Stimulated activated naive CD8-positive, alpha-beta T cell treated with anti-CD3 and anti-CD28 coated beads, Interleukin-15, Interleukin-2, amounts not matched to agents 100 U/mL and 50 U/mL, for 24 hours (primary cell): ENCODE results near the gene ZBTB16.

Experiments
- ATAC-seq: fragments of 150-1000 bp; cut with Tn5 transposase; one replicate; pipeline ENCODE4 v1.10.0; 2021
- DNase-seq: peaks from one replicate; pipeline ENCODE4 v3.0.0; 2021

ZBTB16 gene

DNA sequence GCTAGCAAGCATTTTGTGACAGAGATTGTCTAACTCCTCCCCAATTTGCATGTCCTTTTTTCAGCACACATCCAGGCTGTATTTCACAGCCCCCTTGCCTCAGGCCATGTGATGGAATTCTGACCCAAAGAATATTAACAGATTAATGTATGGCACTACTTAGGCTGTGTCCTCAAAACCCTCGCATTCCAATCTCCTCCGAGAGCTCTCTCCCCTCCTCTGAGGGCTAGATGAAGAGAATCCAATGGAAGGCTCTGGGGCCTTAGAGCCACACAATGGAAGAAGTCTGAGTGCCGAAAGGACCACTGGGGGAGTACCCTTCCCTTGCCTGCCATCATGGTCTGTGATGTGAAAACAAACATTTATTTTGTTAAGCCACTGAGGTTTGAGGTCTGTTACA lies 223.0 kb downstream of the ZBTB16 start:
- DNase-seq (no peak), ATAC-seq (no peak)

DNA sequence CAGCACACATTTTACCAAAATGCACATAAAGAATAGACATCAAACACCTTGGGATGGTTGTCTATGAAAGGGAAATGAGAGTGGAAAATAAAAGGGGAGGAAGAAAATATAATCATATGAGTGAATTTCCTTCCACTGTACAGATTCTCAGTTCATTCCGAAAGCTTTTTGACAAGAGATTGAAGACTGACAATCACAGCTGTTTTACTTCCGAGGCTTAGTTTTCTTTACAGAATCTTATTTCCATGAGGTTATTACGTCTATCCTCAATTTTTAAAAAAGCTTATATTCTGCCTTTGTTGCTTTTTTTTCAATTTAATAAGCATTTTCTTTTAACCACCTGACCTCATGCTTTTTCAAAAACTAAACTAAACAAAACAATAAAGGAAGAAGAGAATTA lies 223.9 kb downstream of the ZBTB16 start:
- DNase-seq (no peak), ATAC-seq (no peak)

DNA sequence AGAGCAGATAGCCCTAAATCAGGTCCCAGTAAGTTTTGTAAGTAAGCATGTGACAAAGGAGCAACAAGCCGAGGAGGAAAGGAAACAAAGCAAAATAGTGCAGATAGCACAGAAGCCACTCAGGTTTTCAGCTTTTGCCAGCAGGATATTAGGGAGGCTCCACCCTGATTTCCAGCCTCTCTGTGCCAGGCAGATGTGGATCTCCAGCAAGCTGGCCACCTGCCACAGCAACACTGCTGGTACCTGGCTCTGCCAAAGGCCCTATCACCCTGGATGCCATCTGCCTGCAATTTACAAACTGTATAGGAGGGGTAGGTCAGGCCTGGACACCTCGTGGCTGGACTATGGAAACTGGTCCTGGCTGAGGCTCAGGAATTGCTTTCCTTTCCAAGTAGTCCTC lies 224.5 kb downstream of the ZBTB16 start:
- ATAC-seq (no peak), DNase-seq (no peak)

DNA sequence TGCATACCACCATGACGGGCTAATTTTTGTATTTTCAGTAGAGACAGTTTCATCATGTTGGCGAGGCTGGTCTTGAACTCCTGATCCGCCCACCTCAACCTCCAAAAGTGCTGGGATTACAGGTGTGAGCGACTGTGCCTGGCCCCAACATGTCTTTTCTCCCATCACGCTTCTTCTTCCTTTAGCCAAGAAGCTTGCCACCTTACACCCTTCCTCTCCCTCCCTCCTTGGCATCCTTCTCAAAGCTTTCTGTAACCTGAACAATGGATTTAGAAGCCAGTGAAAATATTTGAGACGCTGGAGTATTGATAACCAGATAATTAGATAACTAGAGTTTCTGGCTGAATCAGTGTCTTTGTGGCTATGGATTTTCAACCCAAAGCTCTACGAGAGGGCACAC lies 225.4 kb downstream of the ZBTB16 start:
- no peak for DNase-seq
- ATAC-seq = no peak

DNA sequence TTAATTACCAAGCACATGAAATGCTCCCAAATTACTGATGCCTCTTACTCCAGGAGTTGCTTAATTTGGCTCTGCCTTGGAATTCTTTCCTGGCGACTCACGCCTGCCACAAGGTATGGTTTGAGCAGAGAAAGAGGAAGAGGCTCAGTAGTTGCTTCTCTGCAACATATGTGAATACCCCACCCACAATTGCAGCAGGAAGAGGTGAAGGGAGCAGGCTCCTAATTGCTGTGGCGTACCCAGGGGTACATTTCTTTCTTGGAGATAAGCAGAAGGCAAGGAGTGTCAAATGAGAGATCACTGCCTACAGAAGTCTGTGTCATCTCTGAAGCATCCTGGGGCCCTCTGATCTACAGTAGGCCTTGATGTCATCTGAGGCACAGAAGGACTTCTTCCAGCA lies 226.1 kb downstream of the ZBTB16 start:
- no peak for DNase-seq
- no peak for ATAC-seq

DNA sequence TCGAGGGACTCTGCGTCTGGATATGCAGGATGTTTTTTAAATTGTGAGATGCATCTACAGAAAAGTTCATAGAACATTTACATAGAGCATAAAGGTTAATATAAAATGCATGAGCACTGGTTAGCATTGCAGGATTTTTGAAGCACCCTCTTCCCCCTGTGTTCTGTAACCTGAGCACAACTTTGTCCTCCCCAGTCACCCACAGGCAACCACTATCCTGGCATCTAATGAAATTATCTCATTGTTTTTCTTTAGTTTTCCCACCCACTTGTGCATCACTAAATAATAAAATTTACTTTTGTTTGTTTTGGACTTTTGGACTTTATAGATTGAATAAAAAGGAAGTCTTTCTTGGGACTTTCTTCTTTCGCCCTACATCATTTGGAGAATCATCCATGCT lies 226.7 kb downstream of the ZBTB16 start:
- DNase-seq (no peak), ATAC-seq (no peak)

DNA sequence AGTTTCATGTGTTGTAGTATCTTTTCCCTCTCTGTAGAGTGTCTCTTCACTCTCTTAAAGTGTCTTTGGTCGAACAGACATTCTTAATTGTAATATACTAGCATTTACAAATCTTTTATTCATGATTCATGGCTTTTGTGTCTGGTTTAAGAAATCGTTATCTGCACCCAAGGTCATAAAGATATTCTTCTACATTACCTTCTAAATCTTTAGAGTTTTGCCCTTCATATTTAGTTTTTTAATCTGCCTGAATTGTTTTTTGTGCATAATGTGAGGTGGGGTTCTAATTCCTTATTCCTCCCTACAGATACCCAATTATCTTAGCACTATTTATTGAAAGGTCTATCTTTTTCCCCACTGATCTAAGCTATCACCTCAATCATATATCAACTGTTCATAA lies 227.6 kb downstream of the ZBTB16 start:
- ATAC-seq = no peak

DNA sequence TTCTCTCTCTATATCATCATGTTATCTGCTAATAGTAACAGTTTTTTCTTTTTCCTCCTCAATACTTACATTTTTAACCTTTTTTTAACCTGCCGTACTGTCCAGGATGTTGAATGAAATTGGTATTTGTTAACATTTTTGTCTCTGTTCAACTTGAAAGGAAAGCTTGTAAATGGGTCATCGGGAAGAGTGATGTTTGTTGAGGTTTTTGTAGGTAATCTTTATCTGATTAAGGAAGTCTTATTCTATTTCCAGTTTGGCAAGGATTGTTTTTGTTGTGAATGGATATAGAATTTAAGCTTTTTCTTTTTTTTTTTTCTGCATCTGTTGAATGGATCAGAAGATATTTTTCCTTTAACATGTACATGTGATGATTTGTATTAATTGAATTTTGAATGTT lies 228.6 kb downstream of the ZBTB16 start:
- DNase-seq = no peak
- no peak for ATAC-seq

More for the DNA sequence above, 227.6 kb downstream of the ZBTB16 start:
- no peak for DNase-seq

DNA sequence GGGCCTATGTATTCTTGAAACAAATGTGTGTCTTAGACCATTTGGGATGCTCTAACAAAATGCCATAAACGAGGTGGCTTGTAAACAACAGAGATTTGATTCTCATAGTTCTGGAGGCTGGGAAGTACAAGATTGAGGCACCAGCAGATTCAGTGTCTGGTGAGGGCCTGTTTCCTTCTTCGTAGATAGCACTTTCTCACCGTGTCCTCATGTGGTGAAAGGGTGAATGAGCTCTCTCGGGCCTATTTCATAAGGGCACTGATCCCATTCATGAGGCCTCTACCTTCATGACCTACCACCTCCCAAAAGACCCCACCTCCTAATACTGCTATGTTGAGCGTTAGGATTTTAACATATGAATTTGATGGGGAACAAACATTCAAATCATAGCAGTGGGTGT lies 230.3 kb downstream of the ZBTB16 start:
- ATAC-seq = no peak
- no peak for DNase-seq

DNA sequence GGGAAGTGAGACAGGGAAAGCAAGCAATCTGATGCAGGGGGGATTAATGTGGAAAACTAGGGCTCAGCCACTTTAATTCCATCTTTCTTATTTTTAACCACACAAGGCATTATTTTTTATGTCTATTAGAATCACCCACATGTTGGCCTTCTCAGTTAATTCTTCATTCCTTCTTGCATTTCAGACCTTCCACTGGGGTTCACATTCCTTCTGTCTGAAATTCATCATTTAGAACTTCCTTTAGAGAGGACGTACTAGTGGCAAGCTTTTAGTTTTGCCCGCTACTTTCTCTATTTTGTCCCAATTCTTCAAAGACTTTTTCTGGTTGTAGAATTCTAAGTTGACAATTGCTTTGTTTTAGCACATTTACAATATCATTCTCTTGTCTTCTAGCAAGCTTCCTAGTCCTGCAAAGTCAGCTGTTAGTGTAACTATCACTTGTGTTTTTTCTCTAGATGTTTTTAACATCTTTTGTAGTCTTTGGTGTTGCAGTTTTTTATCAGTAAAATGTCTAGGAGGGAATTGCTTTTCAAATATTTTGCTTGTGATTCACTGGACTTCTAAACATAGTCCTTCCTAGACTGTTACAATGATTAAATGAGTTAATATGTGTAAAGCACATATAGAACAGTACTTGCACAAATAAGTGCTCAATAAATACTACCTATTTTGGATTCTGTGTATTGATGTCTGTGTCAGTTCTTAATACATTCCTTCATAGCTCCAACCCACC lies 231.2 kb downstream of the ZBTB16 start:
- ATAC-seq (no peak), DNase-seq (no peak)

DNA sequence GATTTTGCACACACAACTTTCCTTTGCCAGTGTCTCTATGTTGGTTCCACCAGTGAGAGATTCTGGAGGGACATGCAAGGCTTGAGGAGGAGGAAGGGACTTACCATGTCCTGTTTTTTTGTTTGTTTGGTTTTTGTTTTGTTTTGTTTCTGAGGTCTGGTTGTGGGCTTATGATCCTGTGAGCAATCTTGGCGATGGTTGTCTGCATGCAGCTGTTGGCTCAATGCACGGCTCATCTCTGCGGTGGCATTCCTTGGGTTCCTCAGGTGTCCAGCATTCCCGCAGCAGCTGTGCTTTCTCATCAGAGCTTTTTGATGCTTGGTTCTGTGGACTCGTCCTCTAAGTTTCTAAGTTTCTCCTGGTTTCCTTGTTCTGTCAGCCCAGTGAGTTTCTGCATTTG lies 231.9 kb downstream of the ZBTB16 start:
- ATAC-seq = no peak
- DNase-seq = no peak

DNA sequence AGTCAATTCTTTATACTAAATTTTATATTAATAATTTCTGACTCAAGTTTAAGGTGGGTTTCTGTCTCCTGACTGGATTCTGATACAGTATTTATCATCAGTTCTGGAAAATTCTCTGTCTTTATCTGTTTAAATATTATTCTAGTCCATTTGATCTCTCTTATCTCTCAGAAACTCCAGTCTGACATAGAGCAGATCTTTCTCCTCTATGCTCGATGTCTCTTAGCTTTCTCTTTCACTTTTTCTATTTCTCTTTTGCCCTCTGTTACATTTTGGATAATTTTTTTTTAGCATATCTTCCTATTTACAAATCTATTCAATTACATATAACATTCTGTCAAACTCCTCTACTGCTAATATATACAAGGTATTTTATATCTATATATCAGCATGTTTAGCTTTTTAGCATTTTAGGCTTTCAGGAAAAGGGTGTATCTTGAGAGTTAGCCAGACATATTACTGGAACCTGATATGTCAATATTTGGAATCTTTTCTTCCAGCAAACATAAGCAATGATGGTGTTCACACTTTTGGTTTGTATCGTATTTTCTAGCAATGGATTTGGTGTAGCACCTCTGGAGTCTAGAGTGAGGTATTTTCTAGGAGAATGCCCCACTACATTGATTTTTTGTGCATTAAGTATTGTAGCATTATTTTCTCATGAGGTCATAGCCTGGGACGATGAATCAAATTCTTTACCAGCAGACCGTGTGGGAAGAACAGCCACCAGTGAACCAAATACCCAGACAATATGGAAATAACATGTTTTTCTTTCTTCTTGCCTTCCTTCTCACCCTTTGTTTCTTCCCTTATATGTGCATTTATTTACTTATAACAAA lies 232.6 kb downstream of the ZBTB16 start:
- ATAC-seq (no peak), DNase-seq (no peak)

DNA sequence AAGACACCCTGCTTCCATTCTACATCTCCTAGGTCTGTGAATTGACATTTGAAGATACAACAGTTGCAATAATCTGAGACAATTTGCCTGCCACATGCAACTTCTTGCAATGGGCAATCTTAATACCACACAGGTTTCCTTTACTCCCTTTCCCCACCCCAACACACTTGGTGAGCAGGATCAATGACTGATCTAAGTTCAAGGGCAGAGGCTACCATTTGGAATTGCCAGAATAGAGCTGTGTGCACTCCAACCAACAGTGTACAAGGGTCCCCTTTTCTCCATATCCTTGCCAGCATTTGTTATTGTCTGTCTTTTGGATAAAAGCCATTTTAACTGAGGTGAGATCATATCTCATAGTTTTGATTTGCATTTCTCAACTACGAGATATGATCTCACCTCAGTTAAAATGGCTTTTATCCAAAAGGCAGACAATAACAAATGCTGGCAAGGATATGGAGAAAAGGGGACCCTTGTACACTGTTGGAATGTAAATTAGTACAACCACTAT lies 233.7 kb downstream of the ZBTB16 start:
- ATAC-seq (no peak), DNase-seq (no peak)

DNA sequence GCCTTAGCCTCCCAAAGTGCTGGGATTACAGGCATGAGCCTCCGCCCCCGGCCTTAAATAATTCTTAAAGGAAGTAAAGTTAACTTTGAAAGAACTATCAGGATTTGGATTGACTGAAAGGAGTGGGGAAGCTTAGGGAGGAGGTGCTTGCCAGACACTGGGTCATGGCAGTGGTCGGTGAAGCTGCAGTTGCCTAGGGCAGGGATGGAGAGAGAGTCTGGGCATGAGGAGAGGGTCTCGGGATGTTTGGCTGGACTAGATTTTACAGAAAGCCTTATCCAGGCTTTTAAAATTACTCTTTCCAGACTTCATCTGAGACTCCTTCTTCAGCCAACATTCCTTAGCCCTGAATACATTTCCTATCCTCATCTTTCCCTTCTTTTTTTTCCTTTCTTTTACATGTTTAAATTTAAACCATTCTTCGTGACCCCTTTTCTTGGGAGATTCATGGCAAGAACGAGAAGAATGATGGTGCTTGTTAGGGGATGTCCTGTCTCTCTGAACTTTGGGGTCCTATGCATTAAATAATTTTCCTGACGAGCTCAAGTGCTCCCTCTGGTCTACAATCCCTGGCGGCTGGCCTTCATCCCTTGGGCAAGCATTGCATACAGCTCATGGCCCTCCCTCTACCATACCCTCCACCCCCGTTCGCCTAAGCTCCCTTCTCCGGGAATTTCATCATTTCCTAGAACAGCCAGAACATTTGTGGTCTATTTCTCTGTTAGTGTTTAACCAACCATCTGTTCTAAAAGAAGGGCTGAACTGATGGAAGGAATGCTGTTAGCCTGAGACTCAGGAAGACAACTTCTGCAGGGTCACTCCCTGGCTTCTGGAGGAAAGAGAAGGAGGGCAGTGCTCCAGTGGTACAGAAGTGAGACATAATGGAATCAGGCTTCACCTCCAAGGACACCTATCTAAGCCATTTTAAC lies 236.4 kb downstream of the ZBTB16 start, which contains the start of gene NNMT:
NNMT (plus strand) TSS at position 724 of the 929 bp plus-strand sequence; CDS start at position 882, 158 bp downstream.
- DNase-seq (no peak), ATAC-seq (no peak)

DNA sequence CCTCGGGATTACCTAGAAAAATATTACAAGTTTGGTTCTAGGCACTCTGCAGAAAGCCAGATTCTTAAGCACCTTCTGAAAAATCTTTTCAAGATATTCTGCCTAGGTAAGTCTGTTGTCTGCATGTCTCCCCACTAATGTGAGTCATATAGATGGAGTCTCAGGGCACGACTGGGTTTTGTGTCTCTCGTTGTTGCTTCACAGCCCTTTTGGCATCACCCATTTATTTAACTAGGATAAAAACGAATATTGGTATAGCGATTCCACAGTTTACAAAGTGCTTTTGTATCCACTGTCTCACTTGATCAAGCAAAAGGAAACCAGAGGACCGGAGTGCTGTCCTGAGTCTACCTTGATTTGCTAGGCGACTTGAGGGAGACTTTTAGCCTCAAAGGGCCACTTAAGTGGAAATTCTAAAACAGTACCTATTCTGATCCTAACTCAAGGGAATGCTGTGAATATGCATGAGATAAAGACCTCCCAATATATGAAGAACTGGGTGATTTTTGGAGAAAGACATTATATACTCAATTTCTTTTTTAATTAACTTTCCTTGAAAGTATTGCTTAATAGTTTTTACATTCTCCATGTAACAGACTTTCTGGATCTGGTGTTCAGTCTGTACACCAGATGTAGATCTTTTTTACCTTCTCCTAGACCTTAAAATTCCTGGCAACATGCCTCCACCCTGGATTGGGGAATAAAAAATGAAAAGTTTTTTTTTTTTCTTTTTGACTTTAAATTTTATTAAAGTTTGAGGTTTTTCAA lies 237.3 kb downstream of the ZBTB16 start:
- ATAC-seq (no peak), DNase-seq (no peak)

DNA sequence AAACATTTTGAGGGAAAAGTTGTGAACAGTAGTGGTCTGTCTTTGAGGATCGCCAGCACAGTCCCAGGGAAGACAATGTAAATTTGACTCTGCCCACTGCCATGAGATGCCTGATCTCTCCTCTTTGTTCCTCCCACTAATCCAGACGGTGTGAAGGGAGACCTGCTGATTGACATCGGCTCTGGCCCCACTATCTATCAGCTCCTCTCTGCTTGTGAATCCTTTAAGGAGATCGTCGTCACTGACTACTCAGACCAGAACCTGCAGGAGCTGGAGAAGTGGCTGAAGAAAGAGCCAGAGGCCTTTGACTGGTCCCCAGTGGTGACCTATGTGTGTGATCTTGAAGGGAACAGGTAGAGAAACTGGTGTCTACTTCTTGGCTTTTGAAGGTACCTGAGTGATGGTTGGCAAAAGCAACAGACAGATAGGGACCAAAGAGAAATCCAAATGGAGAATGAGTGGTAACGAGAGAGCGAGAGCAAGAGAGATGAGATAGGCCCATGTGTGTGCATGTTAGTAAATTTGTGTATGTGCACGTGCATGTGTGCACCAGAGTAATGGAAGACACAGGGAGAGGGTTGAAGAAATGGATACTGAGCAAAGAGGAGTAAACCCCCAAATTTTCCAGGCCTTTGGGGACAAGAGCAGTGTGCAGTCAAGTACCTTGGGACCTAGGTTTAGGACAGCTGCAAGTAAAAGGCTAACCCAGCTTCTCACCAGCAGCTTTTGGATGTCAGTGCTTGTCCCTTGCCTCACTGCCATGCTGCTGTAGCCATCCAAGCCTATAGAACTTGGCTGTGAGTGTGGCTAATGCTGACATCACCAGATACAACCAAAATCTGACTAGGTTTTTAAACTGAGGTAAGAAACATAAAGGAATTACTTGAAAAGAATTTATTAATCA lies 238.5 kb downstream of the ZBTB16 start:
- DNase-seq = no peak
- no peak for ATAC-seq

DNA sequence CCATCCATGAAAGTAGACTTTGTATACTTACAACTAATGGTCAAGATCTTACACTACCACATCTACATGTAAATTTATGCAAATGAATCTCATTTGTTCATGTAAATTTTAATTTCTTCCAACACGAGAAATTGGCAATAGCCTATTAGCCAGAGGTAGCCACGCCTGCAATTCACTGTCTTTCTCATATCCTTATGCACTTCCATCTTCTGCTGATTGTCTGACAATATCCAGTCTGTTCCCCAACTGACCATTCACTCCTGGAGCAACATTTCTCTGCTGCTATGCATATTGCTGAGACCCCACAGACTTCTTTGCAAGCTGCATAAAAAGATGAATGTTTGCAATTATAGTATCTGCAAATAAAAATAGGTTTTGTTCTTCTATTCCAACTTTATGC lies 239.2 kb downstream of the ZBTB16 start:
- ATAC-seq (no peak), DNase-seq (no peak)
